HepG2 (cell line): Measurements from ENCODE around the gene GPR183. TPM values are rescaled to one million over a fixed set of nuclear protein-coding genes. Genes with fewer than 3 reads are reported as not detected.

Experiments
- ATAC-seq: fragments of 200-7000 bp; cut with Tn5 transposase; 3 replicates; pipeline ENCODE4 v1.9.1; 2020; ENCODE audit warnings: mild to moderate bottlenecking, moderate library complexity
- BruUV-seq: library from RNA; stranded (reverse); fragments of 400-500 nt; replicated peaks from 2 replicates; lab custom pipeline; 2021; lab: Mats Ljungman, UMichigan
- CTCF ChIA-PET: fragments of 300-600 bp; formaldehyde crosslinking; extraction: SDS; loops from one replicate; lab custom pipeline; 2021; ENCODE audit warnings: low total read pairs, inconsistent platforms, low intra/inter-chr PET ratio; lab: Yijun Ruan, JAX
- POLR2A ChIA-PET: fragments of 350-600 bp; sonication (Branson Sonifier 250); formaldehyde crosslinking; loops from one replicate; lab custom pipeline; 2020; ENCODE audit warnings: antibody characterized with exemption, inconsistent platforms; lab: Yijun Ruan, JAX
- DNase-seq: peaks from one replicate; pipeline ENCODE4 v3.0.0-alpha.2; 2015; ENCODE audit warnings: low spot score
- FAIRE-seq: peaks from 3 replicates; lab custom pipeline; 2011; peaks lifted over from hg19 to GRCh38; lab: Jason Lieb, UNC
- H2AFZ ChIP-seq: one replicate; pipeline ENCODE4 v1.6.1; 2011; ENCODE audit warnings: low read length, inconsistent platforms
- H3K27ac ChIP-seq: fragments of 300-600 bp; 3 replicates; pipeline ENCODE4 v1.8.0; 2011; ENCODE audit warnings: mixed run types, mild to moderate bottlenecking, mixed read lengths, low read length, inconsistent platforms; ENCODE audit not compliant: insufficient read depth; ENCODE audit errors: extremely low read length
- H3K27me3 ChIP-seq, 2 experiments: fragments of 200-600 bp in 1 of 2; 2 replicates in 1 of 2; 3 replicates in 1 of 2; pipeline versions ENCODE4 v1.6.0 to v1.8.0; 2011; ENCODE audit warnings: low read length in 2 of 2, mild to moderate bottlenecking in 2 of 2, moderate library complexity in 2 of 2, inconsistent platforms in 1 of 2; ENCODE audit not compliant: insufficient read depth in 2 of 2, control insufficient read depth in 1 of 2
- H3K36me3 ChIP-seq, 2 experiments: fragments of 200-600 bp in 1 of 2; replicated peaks in 1 of 2; 2 replicates in 1 of 2; 3 replicates in 1 of 2; pipeline versions ENCODE4 v1.5.1 to v1.8.0; 2011; ENCODE audit warnings: low read length in 2 of 2, inconsistent platforms in 1 of 2; ENCODE audit not compliant: insufficient read depth in 2 of 2, control insufficient read depth in 1 of 2
- H3K4me1 ChIP-seq: 2 replicates; pipeline ENCODE4 v1.5.1; 2012; ENCODE audit warnings: low read length, inconsistent platforms; ENCODE audit not compliant: insufficient read depth
- H3K4me2 ChIP-seq: 2 replicates; pipeline ENCODE4 v1.6.0; 2011; ENCODE audit warnings: low read depth, low read length, inconsistent platforms
- H3K4me3 ChIP-seq, 3 experiments: fragments of 200-600 bp in 1 of 3; sonication (generic), shearing (Covaris generic) in 1 of 3; replicated peaks in 1 of 3; 2 replicates each; pipeline ENCODE4 v1.5.1; 2011 to 2016; ENCODE audit warnings: low read length in 3 of 3, inconsistent platforms in 2 of 3, low read depth in 2 of 3, mild to moderate bottlenecking in 2 of 3, control low read depth in 1 of 3, mixed read lengths in 1 of 3; ENCODE audit not compliant: insufficient read depth in 1 of 3
- H3K79me2 ChIP-seq: one replicate; pipeline ENCODE4 v1.6.1; 2011; ENCODE audit warnings: low read length, inconsistent platforms; ENCODE audit not compliant: insufficient read depth
- H3K9ac ChIP-seq: 2 replicates; pipeline ENCODE4 v1.6.0; 2011; ENCODE audit warnings: mild to moderate bottlenecking, low read depth, low read length, inconsistent platforms; ENCODE audit not compliant: insufficient read depth
- H3K9me3 ChIP-seq: 2 replicates; pipeline ENCODE4 v1.5.1; 2012; ENCODE audit warnings: mild to moderate bottlenecking, low read length
- H4K20me1 ChIP-seq: 2 replicates; pipeline ENCODE4 v1.6.0; 2011; ENCODE audit warnings: inconsistent platforms, mild to moderate bottlenecking, low read length, moderate library complexity; ENCODE audit not compliant: insufficient read depth
- DNMT3B ChIP-seq: conservative IDR thresholded peaks from 2 replicates; pipeline ENCODE4 v1.6.1; 2016; ENCODE audit warnings: missing biosample characterization, control low read depth
- DRAP1 ChIP-seq: IDR thresholded peaks from 2 replicates; pipeline ENCODE4 v1.6.1; 2016; ENCODE audit warnings: missing genetic modification reagents, missing compliant biosample characterization
- KLF6 ChIP-seq: IDR thresholded peaks from 2 replicates; pipeline ENCODE4 v1.8.0; 2016; ENCODE audit warnings: missing biosample characterization, missing genetic modification reagents
- ZFP36 ChIP-seq: fragments of 150-350 bp; IDR thresholded peaks from 2 replicates; pipeline ENCODE4 v1.6.1; 2018; ENCODE audit warnings: borderline replicate concordance, low read length, low read depth; ENCODE audit not compliant: partially characterized antibody
- WGBS: methylation state at CpG from one replicate; pipeline ENCODE4 v1.1.6; 2017; ENCODE audit warnings: low lambda C conversion rate; 5-methylcytosine and 5-hydroxymethylcytosine counted together
- in situ Hi-C: cut with HindIII; loops from 2 replicates; pipeline ENCODE4 v1.10.0; 2017; ENCODE audit warnings: low pct_unique_long_range_greater_than_20kb; ENCODE audit not compliant: extremely low pct_ligation_motif_present
- intact Hi-C: fragments of 100-400 bp; cut with micrococcal nuclease; formaldehyde crosslinking; loops from one replicate; pipeline ENCODE4 v1.10.0; 2022; ENCODE audit not compliant: unreplicated experiment
- polyA plus RNA-seq, 8 experiments: library from polyadenylated mRNA; depleted of rRNA in 3 of 8; stranded (reverse) in 7 of 8; unstranded in 1 of 8; fragments of >200 nt; fragmentation: Illumina TruSeq in 4 of 8; extraction: Trizol in 4 of 8; gene quantifications; 2 replicates each; pipeline versions ENCODE4 v1.2.1 to v1.2.3, GENCODE V29; 2011 to 2016; ENCODE audit warnings: low read depth in 4 of 8, missing spikeins in 1 of 8, mixed read lengths in 1 of 8; ENCODE audit not compliant: insufficient read depth in 1 of 8
- total RNA-seq, 5 experiments: library from RNA; depleted of rRNA; stranded (reverse); fragments of >200 nt; fragmentation: Illumina TruSeq; extraction: Trizol; gene quantifications; 2 replicates each; pipeline ENCODE4 v1.2.3, GENCODE V29; 2016; ENCODE audit warnings: low read depth in 1 of 5
- TF ChIP-seq, protein P1 (sequence below): sonication (generic); formaldehyde crosslinking; IDR thresholded peaks from 2 replicates; pipeline ENCODE4 v1.5.0; 2020; ENCODE audit warnings: missing genetic modification reagents, mild to moderate bottlenecking, borderline replicate concordance

Gene GPR183
- total and polyA plus RNA-seq, 2 of the 13 experiments (the other 11 are each of a cell fraction or from before 2014, with no cell fraction given): not detected

- TF ChIP-seq ZFP36 (no peak), DNMT3B (CRISPR knock-in tag) (no peak), DRAP1 (CRISPR knock-in tag) (no peak)
Observed at GRCh38 chr13:99339230-99339721, 32.1 kb upstream of the GPR183 start (continued).

DNA sequence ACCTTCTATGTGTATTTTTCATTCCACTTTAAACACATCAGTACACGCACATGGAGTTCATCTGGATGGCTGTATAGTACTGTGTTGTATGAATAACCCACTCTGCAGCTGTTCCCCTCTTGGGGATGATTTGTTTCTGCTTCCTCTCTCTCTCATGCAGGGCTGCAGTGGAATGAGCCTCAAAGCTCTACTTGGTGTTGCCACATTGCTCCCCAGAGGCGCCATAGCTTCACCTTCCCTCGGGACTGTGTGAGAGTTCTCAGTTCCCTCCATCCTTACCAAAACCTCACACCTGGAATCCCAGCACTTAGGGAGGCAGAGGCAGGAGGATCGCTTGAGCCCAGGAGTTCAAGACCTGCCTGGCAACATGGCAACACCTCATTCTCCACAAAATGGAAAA, 28.4 kb upstream of the GPR183 start:
- POLR2A ChIA-PET: no interaction called here
- Histone ChIP-seq H3K27me3 (no peaks in the 10 kb centered on the region), H3K9me3 (no peaks in the 10 kb centered on the region), H3K4me3 (no peak overlapping the region), H3K79me2 (no peaks in the 10 kb centered on the region), H2AFZ (no peak overlapping the region), H3K4me1 (peaks cover 20% of the 10 kb centered on the region), H3K4me2 (no peak overlapping the region), H3K36me3 (peaks cover 4 to 16% of the 10 kb centered on the region in 2 experiments; a peak in 3 of 5 replicates), H3K27ac (no peak overlapping the region), H3K9ac (no peak overlapping the region), H4K20me1 (no peaks in the 10 kb centered on the region)
- DNase-seq (no peak), ATAC-seq (no peak), FAIRE-seq (no peak)
- intact Hi-C loops (no loop called here), in situ Hi-C loops (no loop called here)
- CTCF ChIA-PET: no interaction called here
- 96% methylated on average over 4 of the region's 4 CpGs for WGBS
- no TSS peak for BruUV-seq
- TF ChIP-seq, protein P1, sequence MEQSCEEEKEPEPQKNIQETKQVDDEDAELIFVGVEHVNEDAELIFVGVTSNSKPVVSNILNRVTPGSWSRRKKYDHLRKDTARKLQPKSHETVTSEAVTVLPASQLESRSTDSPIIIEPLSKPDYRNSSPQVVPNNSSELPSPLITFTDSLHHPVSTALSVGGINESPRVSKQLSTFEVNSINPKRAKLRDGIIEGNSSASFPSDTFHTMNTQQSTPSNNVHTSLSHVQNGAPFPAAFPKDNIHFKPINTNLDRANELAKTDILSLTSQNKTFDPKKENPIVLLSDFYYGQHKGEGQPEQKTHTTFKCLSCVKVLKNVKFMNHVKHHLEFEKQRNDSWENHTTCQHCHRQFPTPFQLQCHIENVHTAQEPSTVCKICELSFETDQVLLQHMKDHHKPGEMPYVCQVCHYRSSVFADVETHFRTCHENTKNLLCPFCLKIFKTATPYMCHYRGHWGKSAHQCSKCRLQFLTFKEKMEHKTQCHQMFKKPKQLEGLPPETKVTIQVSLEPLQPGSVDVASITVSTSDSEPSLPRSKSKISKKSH (CRISPR knock-in tag): no peak
- TF ChIP-seq KLF6 (CRISPR knock-in tag): no peak
